ENCODE data around the gene PODXL.

- TF ChIP-seq CTCF (conservative IDR thresholded peaks at IDR 0.05; ENCODE audit: low read depth, low read length) (no peak), EZH2 (IDR thresholded peaks at IDR 0.05; ENCODE audit: low read length, unreplicated experiment) (no peak), EZH2phosphoT487 (IDR thresholded peaks at IDR 0.05; ENCODE audit: borderline replicate concordance, low read length) (no peak)
Measured at GRCh38 chr7:131501930-131502685, 54.3 kb downstream of the PODXL start.
